Pancreas (tissue), 10 donors: ENCODE measurements around the gene GAL3ST2. TPM values are rescaled to one million over a fixed set of nuclear protein-coding genes. Genes with fewer than 3 reads are reported as not detected.
"Not testable (repeated sequence)": the region's sequence is repeated elsewhere in the genome, so short reads cannot be mapped to it uniquely, and the experiment has no call there.

Source experiments
- ATAC-seq, 4 donors: fragments of 200-7000 bp; cut with Tn5 transposase; one replicate each; pipeline versions ENCODE4 v1.8.0 to v1.9.1; 2020; ENCODE audit warnings: mild to moderate bottlenecking in 4 of 4, moderate library complexity in 4 of 4
- DNase-seq, 6 donors: peaks; one replicate each; pipeline ENCODE4 v3.0.0-alpha.2; 2020
- FAIRE-seq: peaks from 2 replicates; lab custom pipeline; 2012; peaks lifted over from hg19 to GRCh38; lab: Jason Lieb, UNC
- H3K27ac ChIP-seq, 4 donors: fragments of 200-600 bp; sonication (generic); 1 replicate in 3 of 4; 2 replicates in 1 of 4; pipeline versions ENCODE4 v1.5.0 to v1.8.0; 2020
- H3K27me3 ChIP-seq, 4 donors: fragments of 200-600 bp; one replicate each; pipeline ENCODE4 v1.8.0; 2021
- H3K36me3 ChIP-seq, 3 donors: fragments of 200-600 bp; sonication (generic) in 1 of 3; one replicate each; pipeline versions ENCODE4 v1.5.0 to v1.8.0; 2020 to 2021
- H3K4me1 ChIP-seq, 3 donors: fragments of 200-600 bp; one replicate each; pipeline ENCODE4 v1.8.0; 2021
- H3K4me3 ChIP-seq, 4 donors: fragments of 200-600 bp; sonication (generic) in 2 of 4; one replicate each; pipeline versions ENCODE4 v1.5.0 to v1.8.0; 2020 to 2021
- H3K9me3 ChIP-seq, 4 donors: fragments of 200-600 bp; one replicate each; pipeline ENCODE4 v1.8.0; 2021
- CTCF ChIP-seq, 4 donors: fragments of 200-600 bp; sonication (generic) in 3 of 4; IDR thresholded peaks; one replicate each; pipeline versions ENCODE4 v1.5.0 to v1.8.0; 2021; ENCODE audit warnings: antibody characterized with exemption in 4 of 4
- WGBS, 2 donors: extraction: QIAGEN DNeasy Blood & Tissue Kit; methylation state at CpG; one replicate each; pipeline ENCODE4 v1.1.7; 2013; 5-methylcytosine and 5-hydroxymethylcytosine counted together
- intact Hi-C, 3 donors: fragments of 100-400 bp; cut with DNase I; formaldehyde crosslinking; loops; one replicate each; pipeline versions ENCODE4 v1.11.1 to v1.14.2; 2022
- polyA plus RNA-seq, 2 donors: library from polyadenylated mRNA; stranded (reverse); fragments of 200-250 nt; gene quantifications; one replicate each; pipeline ENCODE4 v1.2.3, GENCODE V29; 2013
- total RNA-seq, 6 donors: library from RNA; stranded (reverse); fragmentation: NEBNext Ultra II Directional in 4 of 6; extraction: Animal tissue kit (Norgen Biotek cat#: 25700) in 4 of 6; gene quantifications; one replicate each; pipeline versions ENCODE4 v1.2.1 to v1.2.4, GENCODE V29; 2021 to 2023
- donor health status: healthy with polysubstance abuse.
- donor health status: DM: no; HTN: no; CAD: no; lungs with moderate emphysema.
- donor health status: DM: no; HTN: no; CAD: no.
- donor health status: control.
- donor health status: control.
- donor health status: Bipolar disorder and iron deficiency.
- donor health status: DM: yes; HTN: yes; CAD: no.
- donor health status: DM: no; HTN: no; CAD: no.
- donor health status: DM: no; HTN: no; CAD: no.
- donor health status: DM: yes; HTN: yes; CAD: no.

The GAL3ST2 gene
- total and polyA plus RNA-seq, 8 donors: not detected

- Histone ChIP-seq H3K27me3 (no peaks in the 10 kb centered on the region), H3K9me3 (no peaks in the 10 kb centered on the region), H3K36me3 (peaks cover 0 to 10% (median 3%) of the 10 kb centered on the region in 3 donors), H3K4me3 (no peak overlapping the region), H3K4me1 (no peaks in the 10 kb centered on the region), H3K27ac (no peak overlapping the region)
- no peak for ATAC-seq
- intact Hi-C loops: no loop called here
- TF ChIP-seq CTCF (IDR thresholded peaks at IDR 0.05): no peak
- FAIRE-seq: no peak
- DNase-seq: peak in 1 of 6 donors; percentile 18
- WGBS, 2 donors: 67 to 82% methylated on average over 10 of the region's 10 CpGs
These were observed 35.6 kb upstream of the GAL3ST2 start for GRCh38 chr2:241741016-241741415.

GRCh38 chr2:241742320-241742939 lies 34.2 kb upstream of the GAL3ST2 start:
- H3K27me3 ChIP-seq: no peaks in the 10 kb centered on the region
- H3K4me1 ChIP-seq: no peaks in the 10 kb centered on the region
- DNase-seq (peak in 1 of 6 donors; percentile 13), ATAC-seq (no peak), FAIRE-seq (no peak)
- H3K4me3 ChIP-seq: no peak overlapping the region
- peaks cover 0 to 10% (median 3%) of the 10 kb centered on the region in 3 donors for H3K36me3 ChIP-seq
- 94 to 96% methylated on average over 27 to 28 of the region's 28 CpGs for WGBS, 2 donors
- no peak overlapping the region for H3K27ac ChIP-seq
- TF ChIP-seq CTCF (IDR thresholded peaks at IDR 0.05): no peak
- H3K9me3 ChIP-seq: no peaks in the 10 kb centered on the region
- intact Hi-C loops: no loop called here

GRCh38 chr2:241743008-241743407 lies 33.6 kb upstream of the GAL3ST2 start:
- 93 to 98% methylated on average over 10 to 15 of the region's 15 CpGs for WGBS, 2 donors
- intact Hi-C loops, FAIRE-seq, DNase-seq, H3K4me1 ChIP-seq, H3K27ac ChIP-seq, ATAC-seq, H3K4me3 ChIP-seq, H3K9me3 ChIP-seq, H3K27me3 ChIP-seq: not testable (repeated sequence)
- H3K36me3 ChIP-seq: peaks cover 0 to 10% (median 3%) of the 10 kb centered on the region in 3 donors

GRCh38 chr2:241743620-241744019 lies 33.0 kb upstream of the GAL3ST2 start:
- Histone ChIP-seq H3K27me3 (no peaks in the 10 kb centered on the region), H3K9me3 (no peaks in the 10 kb centered on the region), H3K4me1 (no peaks in the 10 kb centered on the region), H3K4me3 (no peak overlapping the region), H3K36me3 (peaks cover 0 to 10% (median 3%) of the 10 kb centered on the region in 3 donors), H3K27ac (no peak overlapping the region)
- DNase-seq: peak in 1 of 6 donors; percentile 15
- 92 to 93% methylated on average over 16 of the region's 16 CpGs for WGBS, 2 donors
- intact Hi-C loops: no loop called here
- TF ChIP-seq CTCF (IDR thresholded peaks at IDR 0.05): no peak
- no peak for FAIRE-seq
- peak in 1 of 4 donors; percentile 30 for ATAC-seq

GRCh38 chr2:241744028-241744754 lies 32.4 kb upstream of the GAL3ST2 start:
- ATAC-seq (peak in 2 of 4 donors; percentile 60 to 62), DNase-seq (no peak), FAIRE-seq (no peak)
- peaks cover 0 to 10% (median 3%) of the 10 kb centered on the region in 3 donors for H3K36me3 ChIP-seq
- H3K27me3 ChIP-seq: no peaks in the 10 kb centered on the region
- H3K4me1 ChIP-seq: no peaks in the 10 kb centered on the region
- H3K9me3 ChIP-seq: no peaks in the 10 kb centered on the region
- TF ChIP-seq CTCF (IDR thresholded peaks at IDR 0.05): no peak
- H3K27ac ChIP-seq: no peak overlapping the region
- H3K4me3 ChIP-seq: no peak overlapping the region
- intact Hi-C loops: no loop called here
- 90 to 93% methylated on average over 24 of the region's 24 CpGs for WGBS, 2 donors
